OCI-LY1 (cell line): ENCODE results near the gene PACRG.

ENCODE experiments used
- H2AFZ ChIP-seq: fragments of 200-600 bp; sonication (generic), shearing (Covaris generic); 2 replicates; pipeline ENCODE4 v1.6.0; 2014; ENCODE audit warnings: antibody characterized with exemption, mild to moderate bottlenecking, low read length
- H3F3A ChIP-seq: fragments of 200-600 bp; sonication (generic), shearing (Covaris generic); 2 replicates; pipeline ENCODE4 v1.6.0; 2014; ENCODE audit warnings: mild to moderate bottlenecking, antibody characterized with exemption, low read length, moderate library complexity; ENCODE audit not compliant: insufficient read depth
- H3K27ac ChIP-seq: fragments of 200-600 bp; sonication (generic); 2 replicates; pipeline ENCODE4 v1.5.1; 2014; ENCODE audit warnings: low read length, mixed run types, mild to moderate bottlenecking, low read depth; ENCODE audit not compliant: poor library complexity, severe bottlenecking
- H3K27me3 ChIP-seq: fragments of 200-600 bp; sonication (generic); 2 replicates; pipeline ENCODE4 v1.6.0; 2014; ENCODE audit warnings: antibody characterized with exemption, mild to moderate bottlenecking, low read length, moderate library complexity; ENCODE audit not compliant: insufficient read depth
- H3K36me3 ChIP-seq: fragments of 200-600 bp; sonication (generic); 2 replicates; pipeline ENCODE4 v1.6.1; 2014; ENCODE audit warnings: mild to moderate bottlenecking, antibody characterized with exemption, low read length, moderate library complexity, mixed read lengths; ENCODE audit not compliant: insufficient read depth
- H3K4me1 ChIP-seq: fragments of 200-600 bp; sonication (generic); 2 replicates; pipeline ENCODE4 v1.5.1; 2014; ENCODE audit warnings: mild to moderate bottlenecking, low read length, moderate library complexity; ENCODE audit not compliant: insufficient read depth, severe bottlenecking
- H3K4me2 ChIP-seq: fragments of 200-600 bp; sonication (generic), shearing (Covaris generic); 2 replicates; pipeline ENCODE4 v1.6.1; 2014; ENCODE audit warnings: low read length
- H3K4me3 ChIP-seq: fragments of 200-600 bp; sonication (generic); 2 replicates; pipeline ENCODE4 v1.5.1; 2014; ENCODE audit warnings: low read length, low read depth, mild to moderate bottlenecking, mixed read lengths; ENCODE audit not compliant: poor library complexity, severe bottlenecking
- H3K79me2 ChIP-seq: fragments of 200-600 bp; shearing (Covaris generic); 2 replicates; pipeline ENCODE4 v1.6.1; 2016; ENCODE audit warnings: mixed run types, low read length, mixed read lengths; ENCODE audit not compliant: insufficient read depth
- H3K9ac ChIP-seq: fragments of 200-600 bp; sonication (generic), shearing (Covaris generic); 2 replicates; pipeline ENCODE4 v1.6.1; 2014; ENCODE audit warnings: mild to moderate bottlenecking, low read length, mixed read lengths
- H3K9me2 ChIP-seq: fragments of 200-600 bp; sonication (generic), shearing (Covaris generic); 2 replicates; pipeline ENCODE4 v1.6.1; 2014; ENCODE audit warnings: low read depth, mild to moderate bottlenecking, low read length, mixed read lengths
- H3K9me3 ChIP-seq: fragments of 200-600 bp; shearing (Covaris generic); 2 replicates; pipeline ENCODE4 v1.6.1; 2014; ENCODE audit warnings: low read length, mixed read lengths
- H4K20me1 ChIP-seq: fragments of 200-600 bp; sonication (generic), shearing (Covaris generic); 2 replicates; pipeline ENCODE4 v1.6.0; 2016; ENCODE audit warnings: mild to moderate bottlenecking, low read length; ENCODE audit not compliant: insufficient read depth
- CTCF ChIP-seq: fragments of 200-600 bp; sonication (generic), shearing (Covaris generic); IDR thresholded peaks from 2 replicates; pipeline ENCODE4 v1.5.1; 2017; ENCODE audit warnings: mild to moderate bottlenecking, antibody characterized with exemption, low read length, moderate library complexity, mixed read lengths
- EZH2 ChIP-seq: fragments of 200-600 bp; sonication (generic), shearing (Covaris generic); IDR thresholded peaks from 2 replicates; pipeline ENCODE4 v1.8.0; 2017; ENCODE audit warnings: borderline replicate concordance, mixed run types, mild to moderate bottlenecking, antibody characterized with exemption, low read length, moderate library complexity, mixed read lengths

PACRG gene

GRCh38 chr6:163048345-163048744 lies 320.6 kb downstream of the PACRG start:
- H4K20me1 ChIP-seq: no peaks in the 10 kb centered on the region
- H3K9ac ChIP-seq: no peak overlapping the region
- H3F3A ChIP-seq: no peaks in the 10 kb centered on the region
- H3K27ac ChIP-seq: no peak overlapping the region
- H3K9me3 ChIP-seq: no peaks in the 10 kb centered on the region
- no peaks in the 10 kb centered on the region for H3K9me2 ChIP-seq
- no peak for TF ChIP-seq EZH2
- no peak for TF ChIP-seq CTCF
- H3K27me3 ChIP-seq: no peaks in the 10 kb centered on the region
- H2AFZ ChIP-seq: no peak overlapping the region
- no peaks in the 10 kb centered on the region for H3K4me1 ChIP-seq
- H3K36me3 ChIP-seq: no peaks in the 10 kb centered on the region
- H3K79me2 ChIP-seq: no peaks in the 10 kb centered on the region
- no peak overlapping the region for H3K4me3 ChIP-seq
- H3K4me2 ChIP-seq: no peak overlapping the region

GRCh38 chr6:163053667-163054344 lies 326.0 kb downstream of the PACRG start:
- Histone ChIP-seq H3K9ac (no peak overlapping the region), H3K36me3 (no peaks in the 10 kb centered on the region), H3K79me2 (no peaks in the 10 kb centered on the region), H3K4me3 (no peak overlapping the region), H4K20me1 (no peaks in the 10 kb centered on the region), H3K9me3 (no peaks in the 10 kb centered on the region), H3K4me2 (no peak overlapping the region), H3K4me1 (no peaks in the 10 kb centered on the region), H2AFZ (no peak overlapping the region), H3K9me2 (no peaks in the 10 kb centered on the region), H3K27me3 (no peaks in the 10 kb centered on the region), H3F3A (no peaks in the 10 kb centered on the region), H3K27ac (no peak overlapping the region)
- TF ChIP-seq CTCF (no peak), EZH2 (no peak)

- H3F3A ChIP-seq: no peaks in the 10 kb centered on the region
- H3K4me1 ChIP-seq: no peaks in the 10 kb centered on the region
- H3K36me3 ChIP-seq: no peaks in the 10 kb centered on the region
- H3K79me2 ChIP-seq: no peaks in the 10 kb centered on the region
- no peaks in the 10 kb centered on the region for H3K9me3 ChIP-seq
- no peak overlapping the region for H3K4me3 ChIP-seq
- no peak overlapping the region for H3K27ac ChIP-seq
- no peak for TF ChIP-seq CTCF
- no peak for TF ChIP-seq EZH2
- H3K9me2 ChIP-seq: no peaks in the 10 kb centered on the region
- no peak overlapping the region for H2AFZ ChIP-seq
- no peak overlapping the region for H3K4me2 ChIP-seq
- H3K27me3 ChIP-seq: no peaks in the 10 kb centered on the region
- H3K9ac ChIP-seq: no peak overlapping the region
- H4K20me1 ChIP-seq: no peaks in the 10 kb centered on the region
These were observed 326.9 kb downstream of the PACRG start for GRCh38 chr6:163054641-163055040.
